HEK293 (cell line): ENCODE data around the gene IMMP2L.

Source experiments
- CTCF ChIA-PET: fragments of 350-600 bp; formaldehyde crosslinking; extraction: SDS; loops from one replicate; lab custom pipeline; 2021; ENCODE audit warnings: antibody characterized with exemption; lab: Yijun Ruan, JAX
- POLR2A ChIA-PET: fragments of 300-600 bp; formaldehyde crosslinking; extraction: SDS; loops from one replicate; lab custom pipeline; 2020; ENCODE audit warnings: antibody characterized with exemption, inconsistent platforms; lab: Yijun Ruan, JAX
- H3K27ac ChIP-seq: fragments of 200-500 bp; sonication (Bioruptor generic); 2 replicates; pipeline ENCODE4 v1.5.1; 2014; ENCODE audit warnings: low read depth, low read length, control low read depth, inconsistent platforms; ENCODE audit errors: extremely low read depth
- H3K36me3 ChIP-seq, 2 experiments: fragments of 200-500 bp in 1 of 2; sonication (Bioruptor generic) in 1 of 2; 1 replicate in 1 of 2; 2 replicates in 1 of 2; pipeline ENCODE4 v1.5.1; 2014 to 2017; ENCODE audit warnings: inconsistent platforms in 2 of 2, low read length in 2 of 2; ENCODE audit not compliant: control insufficient read depth in 2 of 2, insufficient read depth in 1 of 2
- H3K4me1 ChIP-seq: fragments of 200-500 bp; sonication (Bioruptor generic); 2 replicates; pipeline ENCODE4 v1.5.1; 2014; ENCODE audit warnings: mild to moderate bottlenecking, low read length, inconsistent platforms; ENCODE audit not compliant: control insufficient read depth, insufficient read depth
- H3K4me3 ChIP-seq: 2 replicates; pipeline ENCODE4 v1.5.1; 2011; ENCODE audit warnings: low read depth, mild to moderate bottlenecking, control low read depth, low read length, moderate library complexity
- H3K9me3 ChIP-seq: fragments of 200-500 bp; sonication (Bioruptor generic); 2 replicates; pipeline ENCODE4 v1.5.1; 2014; ENCODE audit warnings: low read depth, low read length, inconsistent platforms; ENCODE audit not compliant: control insufficient read depth, insufficient read depth
- GLI4 ChIP-seq: fragments of 450-650 bp; formaldehyde crosslinking; IDR thresholded peaks from 2 replicates; pipeline ENCODE4 v1.5.1; 2016; ENCODE audit warnings: missing biosample characterization, missing genetic modification characterization
- PRDM2 ChIP-seq: fragments of 450-650 bp; formaldehyde crosslinking; IDR thresholded peaks from 2 replicates; pipeline ENCODE4 v1.5.1; 2016; ENCODE audit warnings: missing biosample characterization, missing genetic modification characterization, borderline replicate concordance
- SCRT1 ChIP-seq: fragments of 450-650 bp; formaldehyde crosslinking; IDR thresholded peaks from 2 replicates; pipeline ENCODE4 v1.5.1; 2016; ENCODE audit warnings: missing biosample characterization, missing genetic modification characterization, borderline replicate concordance
- SCRT2 ChIP-seq: fragments of 450-650 bp; formaldehyde crosslinking; IDR thresholded peaks from 2 replicates; pipeline ENCODE4 v1.5.1; 2016; ENCODE audit warnings: missing biosample characterization, missing genetic modification characterization
- ZBTB20 ChIP-seq: fragments of 450-650 bp; formaldehyde crosslinking; IDR thresholded peaks from 2 replicates; pipeline ENCODE4 v1.5.1; 2016; ENCODE audit warnings: missing biosample characterization, missing genetic modification characterization
- ZNF221 ChIP-seq: fragments of 450-650 bp; formaldehyde crosslinking; IDR thresholded peaks from 2 replicates; pipeline ENCODE4 v1.5.1; 2017; ENCODE audit warnings: missing biosample characterization, missing genetic modification characterization, borderline replicate concordance
- ZNF248 ChIP-seq: fragments of 450-650 bp; formaldehyde crosslinking; IDR thresholded peaks from 2 replicates; pipeline ENCODE4 v1.5.1; 2017; ENCODE audit warnings: missing biosample characterization, missing genetic modification characterization
- ZNF324 ChIP-seq: fragments of 450-650 bp; formaldehyde crosslinking; IDR thresholded peaks from 2 replicates; pipeline ENCODE4 v1.5.1; 2016; ENCODE audit warnings: missing biosample characterization, missing genetic modification characterization
- ZNF37A ChIP-seq: fragments of 450-650 bp; IDR thresholded peaks from 2 replicates; pipeline ENCODE4 v1.5.1; 2018; ENCODE audit warnings: missing biosample characterization, missing genetic modification characterization
- ZNF423 ChIP-seq: fragments of 450-650 bp; formaldehyde crosslinking; IDR thresholded peaks from 2 replicates; pipeline ENCODE4 v1.5.1; 2016; ENCODE audit warnings: missing biosample characterization, missing genetic modification characterization
- ZNF426 ChIP-seq: fragments of 450-650 bp; formaldehyde crosslinking; IDR thresholded peaks from 2 replicates; pipeline ENCODE4 v1.5.1; 2017; ENCODE audit warnings: missing biosample characterization, missing genetic modification characterization, mild to moderate bottlenecking, inconsistent platforms, moderate library complexity
- ZNF518A ChIP-seq: fragments of 450-650 bp; formaldehyde crosslinking; conservative IDR thresholded peaks from 2 replicates; pipeline ENCODE4 v1.5.1; 2016; ENCODE audit warnings: low read depth, missing biosample characterization, missing genetic modification characterization
- ZNF610 ChIP-seq: fragments of 450-650 bp; formaldehyde crosslinking; IDR thresholded peaks from 2 replicates; pipeline ENCODE4 v1.5.1; 2016; ENCODE audit warnings: missing biosample characterization, missing genetic modification characterization, borderline replicate concordance
- ZNF639 ChIP-seq: fragments of 450-650 bp; formaldehyde crosslinking; IDR thresholded peaks from 2 replicates; pipeline ENCODE4 v1.5.1; 2016; ENCODE audit warnings: missing biosample characterization, missing genetic modification characterization
- ZNF654 ChIP-seq: fragments of 450-650 bp; formaldehyde crosslinking; IDR thresholded peaks from 2 replicates; pipeline ENCODE4 v1.5.1; 2016; ENCODE audit warnings: low read depth, missing biosample characterization, missing genetic modification characterization
- ZNF701 ChIP-seq: fragments of 450-650 bp; formaldehyde crosslinking; IDR thresholded peaks from 2 replicates; pipeline ENCODE4 v1.5.1; 2016; ENCODE audit warnings: missing biosample characterization, missing genetic modification characterization
- ZNF777 ChIP-seq: fragments of 450-650 bp; formaldehyde crosslinking; IDR thresholded peaks from 2 replicates; pipeline ENCODE4 v1.5.1; 2017; ENCODE audit warnings: missing biosample characterization, missing genetic modification characterization, borderline replicate concordance
- TF ChIP-seq, protein P1 (sequence below): fragments of 450-650 bp; formaldehyde crosslinking; IDR thresholded peaks from 2 replicates; pipeline ENCODE4 v1.5.1; 2016; ENCODE audit warnings: missing biosample characterization, missing genetic modification characterization
- TF ChIP-seq, protein P2 (sequence below): fragments of 450-650 bp; formaldehyde crosslinking; IDR thresholded peaks from 2 replicates; pipeline ENCODE4 v1.5.1; 2017; ENCODE audit warnings: missing biosample characterization, missing genetic modification characterization

IMMP2L gene

DNA sequence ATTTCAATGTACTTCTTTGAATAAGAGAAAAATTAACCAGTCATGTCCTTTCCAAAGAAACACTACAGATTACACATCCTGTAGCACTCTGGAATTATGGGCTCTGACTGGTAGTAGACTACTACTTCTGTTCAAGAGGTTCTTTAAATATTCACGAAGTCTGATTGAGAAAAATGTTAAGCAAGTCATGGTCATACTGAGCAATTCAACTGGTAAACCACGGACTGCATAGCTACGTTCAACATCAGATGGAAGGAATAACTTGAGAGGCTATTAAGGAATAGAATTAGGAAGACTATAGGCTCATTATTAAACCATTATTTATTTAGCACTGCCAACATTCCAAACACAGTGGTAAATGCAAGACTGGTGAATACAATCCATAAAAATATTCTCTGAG is 160.8 kb downstream of the IMMP2L start (continued):
- no peak for TF ChIP-seq GLI4 (tag by site-specific recombination)
- TF ChIP-seq SCRT1 (tag by site-specific recombination) = no peak
- TF ChIP-seq ZNF654 (tag by site-specific recombination) = no peak

DNA sequence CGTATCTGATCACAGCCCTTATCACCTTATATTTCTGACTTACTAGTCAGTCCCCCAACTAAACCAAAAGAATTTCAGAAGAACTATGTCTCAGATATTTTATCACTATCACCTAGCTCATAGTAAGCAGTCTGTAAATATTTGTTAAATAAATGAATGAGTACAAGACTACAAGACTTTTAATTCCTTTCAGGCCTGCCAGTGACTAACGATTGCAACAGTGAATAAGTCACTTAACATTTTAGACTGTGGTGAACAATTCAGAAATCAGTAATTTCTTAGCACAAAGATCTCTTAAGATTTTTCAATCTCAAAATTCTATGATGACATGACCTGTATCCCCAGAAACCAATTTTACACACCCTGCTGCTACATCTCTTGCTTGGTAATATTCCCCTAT is 162.2 kb downstream of the IMMP2L start:
- H3K27ac ChIP-seq = no peak overlapping the region
- no peak for TF ChIP-seq ZBTB20 (tag by site-specific recombination)
- TF ChIP-seq ZNF221 = no peak
- no peak for TF ChIP-seq PRDM2 (tag by site-specific recombination)
- TF ChIP-seq SCRT2 = no peak
- TF ChIP-seq ZNF248 (tag by site-specific recombination) = no peak
- TF ChIP-seq, protein P1, sequence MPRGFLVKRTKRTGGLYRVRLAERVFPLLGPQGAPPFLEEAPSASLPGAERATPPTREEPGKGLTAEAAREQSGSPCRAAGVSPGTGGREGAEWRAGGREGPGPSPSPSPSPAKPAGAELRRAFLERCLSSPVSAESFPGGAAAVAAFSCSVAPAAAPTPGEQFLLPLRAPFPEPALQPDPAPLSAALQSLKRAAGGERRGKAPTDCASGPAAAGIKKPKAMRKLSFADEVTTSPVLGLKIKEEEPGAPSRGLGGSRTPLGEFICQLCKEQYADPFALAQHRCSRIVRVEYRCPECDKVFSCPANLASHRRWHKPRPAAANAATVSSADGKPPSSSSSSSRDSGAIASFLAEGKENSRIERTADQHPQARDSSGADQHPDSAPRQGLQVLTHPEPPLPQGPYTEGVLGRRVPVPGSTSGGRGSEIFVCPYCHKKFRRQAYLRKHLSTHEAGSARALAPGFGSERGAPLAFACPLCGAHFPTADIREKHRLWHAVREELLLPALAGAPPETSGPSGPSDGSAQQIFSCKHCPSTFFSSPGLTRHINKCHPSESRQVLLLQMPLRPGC (tag by site-specific recombination) = no peak
- no peak for TF ChIP-seq ZNF37A (tag by site-specific recombination)
- TF ChIP-seq ZNF423 (tag by site-specific recombination) = no peak
- no peak for TF ChIP-seq ZNF701
- H3K4me3 ChIP-seq = no peak overlapping the region
- ChIA-PET POLR2A (no interaction called here), CTCF (no interaction called here)
- H3K4me1 ChIP-seq = no peaks in the 10 kb centered on the region
- H3K9me3 ChIP-seq = no peaks in the 10 kb centered on the region
- H3K36me3 ChIP-seq = no peaks in the 10 kb centered on the region

GRCh38 chr7:111394891-111395290 is 167.4 kb downstream of the IMMP2L start:
- H3K36me3 ChIP-seq = no peaks in the 10 kb centered on the region
- H3K9me3 ChIP-seq = no peaks in the 10 kb centered on the region
- ChIA-PET CTCF (interaction anchor here (0.7 kb wide), 1 partner anchor 9 kb away, joined by 3 read pairs; no protein-coding TSS in a partner anchor), POLR2A (no interaction called here)
- no peaks in the 10 kb centered on the region for H3K4me1 ChIP-seq
- H3K27ac ChIP-seq = no peak overlapping the region
- H3K4me3 ChIP-seq = no peak overlapping the region
- TF ChIP-seq ZNF518A (no peak), ZNF639 (tag by site-specific recombination) (no peak), ZNF426 (no peak), ZNF324 (tag by site-specific recombination) (no peak), ZNF777 (tag by site-specific recombination) (no peak), ZNF610 (tag by site-specific recombination) (no peak), SCRT2 (no peak)
- TF ChIP-seq, protein P2, sequence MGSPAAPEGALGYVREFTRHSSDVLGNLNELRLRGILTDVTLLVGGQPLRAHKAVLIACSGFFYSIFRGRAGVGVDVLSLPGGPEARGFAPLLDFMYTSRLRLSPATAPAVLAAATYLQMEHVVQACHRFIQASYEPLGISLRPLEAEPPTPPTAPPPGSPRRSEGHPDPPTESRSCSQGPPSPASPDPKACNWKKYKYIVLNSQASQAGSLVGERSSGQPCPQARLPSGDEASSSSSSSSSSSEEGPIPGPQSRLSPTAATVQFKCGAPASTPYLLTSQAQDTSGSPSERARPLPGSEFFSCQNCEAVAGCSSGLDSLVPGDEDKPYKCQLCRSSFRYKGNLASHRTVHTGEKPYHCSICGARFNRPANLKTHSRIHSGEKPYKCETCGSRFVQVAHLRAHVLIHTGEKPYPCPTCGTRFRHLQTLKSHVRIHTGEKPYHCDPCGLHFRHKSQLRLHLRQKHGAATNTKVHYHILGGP (tag by site-specific recombination) = no peak
